Left colon (tissue), 2 donors: ENCODE results near the gene NTF3. TPM values are rescaled to one million over a fixed set of nuclear protein-coding genes. Genes with fewer than 3 reads are reported as not detected.

Experiments
- ATAC-seq: fragments of 200-7000 bp; cut with Tn5 transposase; one replicate; pipeline ENCODE4 v1.9.1; 2020; ENCODE audit warnings: mild to moderate bottlenecking, moderate library complexity
- DNase-seq, 2 donors: peaks; one replicate each; pipeline ENCODE4 v3.0.0-alpha.2; 2020
- intact Hi-C, 2 donors: fragments of 100-400 bp; cut with DNase I in 1 of 2; cut with micrococcal nuclease in 1 of 2; formaldehyde crosslinking; loops; one replicate each; pipeline versions ENCODE4 v1.11.2 to v1.14.0; 2022; cut with DNase I, micrococcal nuclease
- total RNA-seq, 2 donors: library from RNA; stranded (reverse); fragmentation: NEBNext Ultra II Directional; extraction: Animal tissue kit (Norgen Biotek cat#: 25700); gene quantifications; one replicate each; pipeline ENCODE4 v1.2.1, GENCODE V29; 2021
- donor health status: DM: no; HTN: no; CAD: no.
- donor health status: DM: yes; HTN: yes; CAD: no.

NTF3 gene
- total RNA-seq, 2 donors from 2014 or later: 0.40 to 0.59 TPM

DNA sequence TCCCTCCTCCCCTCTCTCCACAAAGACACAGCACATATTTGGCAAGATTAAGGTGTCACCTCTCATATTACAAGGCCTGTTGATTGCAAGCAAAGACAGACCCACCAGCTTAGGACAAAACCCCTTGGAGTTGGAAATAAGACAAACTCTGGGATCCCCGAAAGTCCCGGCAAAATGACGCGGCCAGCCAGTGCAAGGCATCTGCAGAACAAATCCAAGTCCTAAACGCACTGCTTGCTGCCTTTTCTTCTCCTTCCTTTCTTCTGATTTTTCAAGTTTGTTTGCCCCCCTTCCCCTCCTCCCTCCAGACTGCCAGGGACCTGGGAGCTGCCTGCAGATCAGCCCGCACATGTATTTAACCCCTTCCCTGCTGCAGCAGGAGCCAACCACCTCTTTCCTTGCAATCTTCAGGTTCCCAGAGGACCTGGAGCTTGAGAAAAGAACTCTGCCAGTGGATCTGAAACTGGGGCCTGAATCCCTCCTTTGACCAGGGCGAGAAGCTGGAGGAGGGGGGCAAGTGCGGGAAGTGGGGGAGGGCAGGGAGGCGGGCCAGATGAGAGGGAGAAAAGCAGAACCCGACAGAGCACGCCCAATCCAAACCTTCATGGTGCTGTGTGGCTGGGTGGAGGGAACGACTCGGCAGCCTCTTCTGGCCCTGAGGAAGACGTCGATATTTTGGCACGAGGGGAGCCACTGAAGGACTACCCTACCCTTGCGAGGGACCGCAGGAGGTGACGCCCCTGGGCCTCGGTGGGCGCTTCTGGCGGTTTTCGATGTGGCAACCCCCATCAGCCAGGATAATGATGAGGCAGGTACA lies 2.0 kb upstream of the NTF3 start:
- ATAC-seq: no peak

GRCh38 chr12:5430641-5431603 lies 986 bp upstream of the NTF3 start:
- intact Hi-C loops: no loop called here
- no peak for DNase-seq
- no peak for ATAC-seq

More for the DNA sequence above, 2.0 kb upstream of the NTF3 start:
- intact Hi-C loops: no loop called here
- no peak for DNase-seq

- ATAC-seq: peak; percentile 14
Measured at GRCh38 chr12:5433081-5433844, 1.4 kb downstream of the NTF3 start.

DNA sequence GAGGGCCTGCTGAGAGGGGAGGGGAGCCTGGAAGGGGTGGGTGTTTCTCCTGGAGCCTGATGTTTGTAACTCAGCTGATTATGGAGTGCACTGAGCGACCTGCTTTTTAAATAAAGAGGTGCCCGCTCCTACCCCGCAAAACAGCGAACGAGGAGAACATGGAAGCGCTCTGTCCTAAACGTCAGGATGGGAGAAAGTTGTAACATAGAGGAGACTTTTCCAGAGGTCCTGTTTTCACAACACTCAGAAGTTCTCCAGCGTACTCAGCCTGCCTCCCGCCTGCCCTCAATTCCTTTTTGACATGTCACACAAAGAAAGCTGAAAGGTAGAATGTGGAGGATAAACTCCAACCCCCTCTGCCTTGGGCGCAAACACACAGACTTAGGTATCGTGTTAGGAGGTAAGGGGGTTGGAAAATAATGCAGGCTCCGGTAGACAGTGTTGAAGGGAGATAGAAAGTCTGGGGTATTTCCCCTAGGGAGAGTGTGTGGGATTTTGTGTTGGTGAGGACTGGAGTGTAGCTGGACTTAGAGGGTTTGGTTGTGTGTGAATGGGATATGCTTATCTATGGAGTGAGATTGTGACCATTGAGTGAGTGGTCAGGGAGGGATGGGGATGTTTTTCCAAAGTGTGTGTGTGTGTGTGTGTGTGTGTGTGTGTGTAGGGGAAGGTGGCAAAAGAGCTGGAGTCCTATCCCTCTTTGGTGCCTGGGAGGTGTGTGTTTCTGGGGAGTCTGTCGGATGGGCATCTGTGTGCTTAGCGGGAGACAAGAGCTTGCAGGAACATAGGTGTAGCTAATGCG lies 2.1 kb downstream of the NTF3 start:
- DNase-seq: no peak
- intact Hi-C loops: no loop called here
- no peak for ATAC-seq

More at GRCh38 chr12:5433081-5433844, 1.4 kb downstream of the NTF3 start:
- DNase-seq: no peak
- intact Hi-C loops: no loop called here

- DNase-seq: no peak
- intact Hi-C loops: no loop called here
- ATAC-seq: peak; percentile 35
Measured at GRCh38 chr12:5434647-5435560, 3.0 kb downstream of the NTF3 start.

DNA sequence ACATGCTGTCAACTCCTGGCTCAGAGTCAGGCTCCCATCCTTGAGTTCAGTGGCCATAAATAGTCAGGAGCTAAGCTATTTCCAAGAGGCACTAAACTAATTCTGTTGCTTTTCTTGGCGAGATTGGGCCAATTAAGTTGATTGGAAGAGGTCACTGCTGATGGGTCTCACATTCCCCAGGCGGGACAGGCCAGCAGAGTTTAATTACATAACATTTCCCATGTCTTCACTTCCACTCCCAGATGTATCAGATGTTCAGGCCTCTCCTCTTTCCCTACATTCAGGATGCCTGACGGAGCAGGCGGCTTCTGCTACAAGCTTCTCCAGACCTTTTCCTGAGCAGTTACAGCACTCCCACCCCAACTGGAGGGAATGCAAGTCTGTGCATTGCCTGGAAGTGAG lies 5.3 kb downstream of the NTF3 start:
- ATAC-seq (no peak), DNase-seq (no peak)
- intact Hi-C loops: no loop called here

DNA sequence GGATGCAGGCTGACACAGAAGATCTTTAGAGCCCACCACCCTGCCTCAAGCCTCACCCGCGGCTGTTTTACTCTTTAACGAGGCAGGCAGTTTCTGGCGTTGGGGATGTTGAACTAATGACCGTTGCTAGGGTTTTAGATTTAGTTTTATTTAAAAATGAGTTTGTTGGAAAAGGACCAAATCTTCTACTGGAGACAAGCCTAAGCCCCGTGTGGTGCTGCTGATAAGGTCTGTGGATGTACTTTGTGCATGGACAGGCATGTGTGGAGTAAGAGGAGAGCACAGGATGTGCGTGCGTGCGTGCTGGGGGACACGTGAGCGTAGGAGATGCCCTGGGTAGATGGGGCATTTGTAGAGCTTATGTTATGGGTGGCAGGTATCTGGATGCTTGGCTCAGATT lies 5.7 kb downstream of the NTF3 start:
- DNase-seq: no peak
- intact Hi-C loops: no loop called here

DNA sequence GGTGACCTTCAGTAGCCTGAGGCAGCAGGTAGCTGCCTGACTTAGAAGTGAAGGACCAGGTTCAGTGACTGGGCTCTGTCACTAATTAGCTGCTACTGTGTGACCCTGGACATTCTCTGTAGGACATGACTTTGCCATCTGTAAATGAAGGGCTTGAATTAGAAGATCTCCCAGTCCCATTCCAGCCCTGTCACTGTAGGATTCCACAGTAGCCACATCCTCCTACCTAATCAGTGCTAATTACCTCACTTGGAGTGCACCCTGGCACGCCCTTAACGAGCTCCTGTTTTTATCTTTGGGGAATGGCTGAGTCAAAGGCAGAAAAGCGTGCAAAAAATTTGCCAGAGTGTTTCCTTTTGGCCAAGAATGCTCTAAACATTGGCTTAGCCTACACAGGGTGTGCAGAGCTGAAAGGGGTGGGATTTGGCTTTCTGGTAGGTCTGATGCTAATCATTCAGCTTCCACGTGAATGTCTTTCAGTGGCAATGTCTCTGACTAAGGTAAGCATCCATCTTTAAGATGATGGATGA lies 6.8 kb downstream of the NTF3 start:
- intact Hi-C loops: no loop called here
- no peak for DNase-seq
- ATAC-seq: no peak

More for the DNA sequence above, 5.7 kb downstream of the NTF3 start:
- no peak for ATAC-seq

DNA sequence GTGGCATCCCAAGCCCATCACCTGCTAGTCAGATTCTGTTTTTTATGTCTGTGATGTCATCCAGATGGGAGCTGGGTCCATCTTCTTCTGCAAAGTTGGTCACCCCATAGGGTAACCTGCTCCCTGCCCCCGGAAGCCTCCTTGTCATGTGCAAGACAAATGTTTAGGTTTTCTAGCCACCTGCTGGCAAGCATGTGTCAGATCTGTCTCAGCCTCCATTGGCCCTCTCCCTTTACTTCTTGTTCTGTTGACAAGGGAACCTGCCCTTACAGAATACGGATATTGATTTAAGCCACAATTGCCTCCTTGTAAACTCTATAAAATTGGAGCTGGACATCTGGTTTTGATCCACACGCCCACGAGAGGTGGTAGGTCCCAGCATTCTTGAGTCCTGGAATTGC lies 7.5 kb downstream of the NTF3 start:
- intact Hi-C loops: no loop called here
- DNase-seq (no peak), ATAC-seq (peak; percentile 86)

- ATAC-seq: no peak
- DNase-seq: no peak
- intact Hi-C loops: loop anchor here in 1 of 2 donors (10.0 kb wide), 1 partner anchor 235 kb away; no protein-coding TSS in a partner anchor
Measured at GRCh38 chr12:5439788-5440300, 7.9 kb downstream of the NTF3 start.

DNA sequence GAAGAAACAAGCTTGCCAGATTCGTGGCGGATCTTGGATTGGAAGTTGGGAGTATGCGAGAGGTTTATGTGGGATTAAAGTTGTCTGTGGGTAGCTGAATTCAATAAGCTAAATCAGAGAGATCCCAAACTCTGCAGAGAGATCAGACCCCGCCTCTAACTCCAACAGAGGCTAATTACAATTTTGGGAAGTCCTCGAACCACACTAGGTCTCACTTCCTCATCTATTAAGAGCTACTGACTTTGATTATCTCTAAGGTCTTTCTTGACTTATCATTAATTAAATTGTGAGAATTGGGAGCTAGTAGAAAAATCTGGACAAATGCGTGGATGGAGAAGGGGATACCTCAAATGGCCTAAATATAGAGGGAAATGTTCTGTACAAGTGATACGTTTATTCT lies 9.1 kb downstream of the NTF3 start:
- ATAC-seq: no peak
- intact Hi-C loops: loop anchor here in 1 of 2 donors (10.0 kb wide), 1 partner anchor 236 kb away; no protein-coding TSS in a partner anchor

GRCh38 chr12:5441497-5442236 lies 9.8 kb downstream of the NTF3 start:
- intact Hi-C loops: loop anchor here in 1 of 2 donors (10.0 kb wide), 1 partner anchor 237 kb away; no protein-coding TSS in a partner anchor
- DNase-seq: no peak
- ATAC-seq: no peak

More for the DNA sequence above, 9.1 kb downstream of the NTF3 start:
- DNase-seq: no peak

DNA sequence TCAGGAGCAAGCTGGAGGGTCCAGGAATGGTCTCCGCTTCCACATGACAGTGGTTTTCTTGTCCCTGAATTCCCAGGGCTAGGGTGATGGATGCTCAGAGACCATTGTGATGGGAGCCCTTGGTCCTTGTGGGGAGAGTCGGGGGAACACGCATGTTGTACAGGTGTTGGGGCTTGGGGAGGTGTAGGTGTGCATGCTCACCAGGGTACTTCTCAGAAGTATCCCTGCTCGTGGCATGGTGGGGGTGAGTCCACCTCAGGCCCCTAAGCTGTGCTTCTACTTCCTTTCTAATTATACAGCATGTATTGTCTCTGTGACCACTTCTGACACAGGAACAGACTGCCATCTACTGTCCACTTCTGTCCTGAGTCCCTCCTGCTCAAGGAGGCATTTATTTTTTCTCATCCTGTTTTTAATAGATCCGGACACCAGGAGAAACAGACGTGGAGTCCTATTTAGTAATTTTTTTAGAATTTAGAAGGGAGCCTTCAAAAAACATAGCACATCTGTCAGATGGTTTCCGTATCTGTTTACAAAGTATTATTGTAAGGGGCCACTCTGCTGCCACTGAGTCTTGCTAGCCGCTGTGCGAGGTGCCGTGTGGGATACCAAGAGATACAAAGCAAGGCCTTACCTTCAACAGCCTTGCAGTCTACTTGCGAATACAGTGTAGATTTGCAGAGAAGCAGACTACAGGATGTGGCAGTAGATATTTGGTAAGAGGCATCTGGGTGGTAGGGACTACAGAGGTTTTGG lies 10.5 kb downstream of the NTF3 start:
- peak; percentile 83 for ATAC-seq
- intact Hi-C loops: loop anchor here in 1 of 2 donors (10.0 kb wide), 1 partner anchor 238 kb away; no protein-coding TSS in a partner anchor

GRCh38 chr12:5444520-5444919 lies 12.6 kb downstream of the NTF3 start:
- intact Hi-C loops: loop anchor here in 1 of 2 donors (10.0 kb wide), 1 partner anchor 240 kb away; no protein-coding TSS in a partner anchor
- DNase-seq (no peak), ATAC-seq (no peak)

More for the DNA sequence above, 10.5 kb downstream of the NTF3 start:
- DNase-seq: no peak

DNA sequence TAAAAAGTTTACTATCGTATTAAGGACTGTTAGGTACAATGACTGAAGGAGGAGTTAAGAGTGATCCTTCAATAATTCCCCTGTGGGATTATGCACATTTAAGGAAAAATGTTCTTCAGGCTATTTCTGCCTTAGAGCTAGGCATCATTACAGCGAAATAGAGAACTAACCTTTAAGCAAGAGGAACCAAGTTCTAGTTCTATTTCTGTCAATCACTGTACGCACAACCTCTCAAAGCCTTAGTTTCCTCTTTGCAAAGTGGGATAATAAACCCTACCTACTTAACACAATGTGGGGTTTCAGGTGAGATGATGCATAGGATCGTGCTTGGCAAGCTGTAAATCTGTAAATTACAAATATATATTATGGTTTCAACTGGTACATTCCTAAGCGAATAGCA lies 15.4 kb downstream of the NTF3 start:
- ATAC-seq (no peak), DNase-seq (no peak)
- intact Hi-C loops: loop anchor here in 1 of 2 donors (10.0 kb wide), 1 partner anchor 243 kb away; no protein-coding TSS in a partner anchor
